Panc1 (cell line): ENCODE data around the gene FHL1. TPM values are rescaled to one million over a fixed set of nuclear protein-coding genes. Genes with fewer than 3 reads are reported as not detected.

Source experiments
- ATAC-seq: fragments of 200-7000 bp; cut with Tn5 transposase; 2 replicates; pipeline ENCODE4 v1.9.1; 2020; ENCODE audit warnings: mild to moderate bottlenecking, moderate library complexity
- BruUV-seq: library from RNA; stranded (reverse); fragments of 400-500 nt; replicated peaks from 2 replicates; lab custom pipeline; 2021; lab: Mats Ljungman, UMichigan
- CTCF ChIA-PET: fragments of 300-600 bp; sonication (Branson Sonifier 250); formaldehyde crosslinking; loops from one replicate; lab custom pipeline; 2022; ENCODE audit warnings: antibody characterized with exemption; lab: Charles Lee
- POLR2A ChIA-PET: fragments of 300-600 bp; sonication (Branson Sonifier 250); formaldehyde crosslinking; loops from one replicate; lab custom pipeline; 2022; ENCODE audit warnings: antibody characterized with exemption; lab: Charles Lee
- DNase-seq: peaks from one replicate; pipeline ENCODE4 v3.0.0-alpha.2; 2010; ENCODE audit warnings: low read depth, low spot score
- H3K27ac ChIP-seq: 2 replicates; pipeline ENCODE4 v1.5.1; 2011; ENCODE audit warnings: mild to moderate bottlenecking, low read length, inconsistent platforms
- H3K27me3 ChIP-seq: fragments of 200-500 bp; sonication (Bioruptor generic); 2 replicates; pipeline ENCODE4 v1.6.0; 2014; ENCODE audit warnings: low read length, inconsistent platforms; ENCODE audit not compliant: control insufficient read depth, insufficient read depth
- H3K36me3 ChIP-seq: fragments of 200-500 bp; sonication (Bioruptor generic); 2 replicates; pipeline ENCODE4 v1.5.1; 2014; ENCODE audit warnings: inconsistent platforms, mild to moderate bottlenecking, low read length, moderate library complexity; ENCODE audit not compliant: control insufficient read depth, insufficient read depth
- H3K4me1 ChIP-seq: 2 replicates; pipeline ENCODE4 v1.5.1; 2011; ENCODE audit warnings: inconsistent platforms, mild to moderate bottlenecking, low read length, moderate library complexity; ENCODE audit not compliant: control insufficient read depth, insufficient read depth
- H3K4me3 ChIP-seq, 2 experiments: 2 replicates each; pipeline ENCODE4 v1.5.1; 2011 to 2012; ENCODE audit warnings: low read depth in 2 of 2, low read length in 2 of 2, mild to moderate bottlenecking in 2 of 2, inconsistent platforms in 1 of 2, moderate library complexity in 1 of 2
- H3K9me3 ChIP-seq: fragments of 200-500 bp; sonication (Bioruptor generic); 2 replicates; pipeline ENCODE4 v1.5.1; 2014; ENCODE audit warnings: low read depth, mild to moderate bottlenecking, inconsistent platforms, low read length, moderate library complexity; ENCODE audit not compliant: control insufficient read depth, insufficient read depth
- POLR2AphosphoS5 ChIP-seq: IDR thresholded peaks from 2 replicates; pipeline ENCODE4 v1.6.1; 2012; ENCODE audit warnings: mild to moderate bottlenecking, low read depth, low read length, moderate library complexity
- SIN3A ChIP-seq: IDR thresholded peaks from 2 replicates; pipeline ENCODE4 v1.6.1; 2012; ENCODE audit warnings: low read depth, mild to moderate bottlenecking, low read length, moderate library complexity, borderline replicate concordance; ENCODE audit not compliant: insufficient read depth
- TCF7L2 ChIP-seq: IDR thresholded peaks from 2 replicates; pipeline ENCODE4 v1.6.1; 2011; ENCODE audit warnings: mild to moderate bottlenecking, low read depth, low read length, inconsistent platforms
- in situ Hi-C: cut with HindIII; loops from 2 replicates; pipeline ENCODE4 v1.10.0; 2016; ENCODE audit warnings: low sequenced_read_pairs, low pct_unique_long_range_greater_than_20kb
- intact Hi-C: fragments of 100-400 bp; cut with micrococcal nuclease; formaldehyde crosslinking; loops from one replicate; pipeline ENCODE4 v1.10.0; 2022; ENCODE audit not compliant: unreplicated experiment
- total RNA-seq: library from RNA; stranded (reverse); gene quantifications from one replicate; pipeline ENCODE4 v1.2.1, GENCODE V29; 2021; ENCODE audit not compliant: unreplicated experiment
- TF ChIP-seq, protein P1 (sequence below), 2 experiments: IDR thresholded peaks; 2 replicates each; pipeline ENCODE4 v1.6.1; 2011 to 2012; ENCODE audit warnings: low read depth in 2 of 2, control low read depth in 1 of 2, low read length in 1 of 2, mild to moderate bottlenecking in 1 of 2, moderate library complexity in 1 of 2; ENCODE audit not compliant: insufficient read depth in 1 of 2
- TF ChIP-seq, protein P2 (sequence below): fragments of 450-650 bp; IDR thresholded peaks from 2 replicates; pipeline ENCODE4 v1.5.1; 2017; ENCODE audit warnings: mild to moderate bottlenecking

The FHL1 gene
- total RNA-seq, 1 experiment from 2014 or later: 67.9 TPM

DNA sequence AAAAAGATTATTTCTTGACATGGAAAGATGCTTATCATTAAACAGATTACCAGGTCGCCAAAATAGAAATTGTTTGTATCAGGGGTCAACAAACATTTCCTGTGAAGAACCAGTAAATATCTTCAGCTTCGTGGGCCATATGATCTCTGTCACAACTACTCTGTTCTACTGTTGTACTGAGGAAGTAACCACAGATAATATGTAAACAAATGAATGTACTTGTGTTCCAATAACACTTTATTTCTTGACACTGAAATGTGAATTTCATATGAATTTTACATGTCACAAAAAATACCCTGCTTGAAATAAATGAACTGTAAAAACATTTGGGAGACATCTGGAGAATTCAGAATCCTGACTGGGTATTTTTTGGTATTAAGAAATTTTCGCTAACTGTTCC lies 4.7 kb upstream of the FHL1 start:
- TF ChIP-seq, protein P1, sequence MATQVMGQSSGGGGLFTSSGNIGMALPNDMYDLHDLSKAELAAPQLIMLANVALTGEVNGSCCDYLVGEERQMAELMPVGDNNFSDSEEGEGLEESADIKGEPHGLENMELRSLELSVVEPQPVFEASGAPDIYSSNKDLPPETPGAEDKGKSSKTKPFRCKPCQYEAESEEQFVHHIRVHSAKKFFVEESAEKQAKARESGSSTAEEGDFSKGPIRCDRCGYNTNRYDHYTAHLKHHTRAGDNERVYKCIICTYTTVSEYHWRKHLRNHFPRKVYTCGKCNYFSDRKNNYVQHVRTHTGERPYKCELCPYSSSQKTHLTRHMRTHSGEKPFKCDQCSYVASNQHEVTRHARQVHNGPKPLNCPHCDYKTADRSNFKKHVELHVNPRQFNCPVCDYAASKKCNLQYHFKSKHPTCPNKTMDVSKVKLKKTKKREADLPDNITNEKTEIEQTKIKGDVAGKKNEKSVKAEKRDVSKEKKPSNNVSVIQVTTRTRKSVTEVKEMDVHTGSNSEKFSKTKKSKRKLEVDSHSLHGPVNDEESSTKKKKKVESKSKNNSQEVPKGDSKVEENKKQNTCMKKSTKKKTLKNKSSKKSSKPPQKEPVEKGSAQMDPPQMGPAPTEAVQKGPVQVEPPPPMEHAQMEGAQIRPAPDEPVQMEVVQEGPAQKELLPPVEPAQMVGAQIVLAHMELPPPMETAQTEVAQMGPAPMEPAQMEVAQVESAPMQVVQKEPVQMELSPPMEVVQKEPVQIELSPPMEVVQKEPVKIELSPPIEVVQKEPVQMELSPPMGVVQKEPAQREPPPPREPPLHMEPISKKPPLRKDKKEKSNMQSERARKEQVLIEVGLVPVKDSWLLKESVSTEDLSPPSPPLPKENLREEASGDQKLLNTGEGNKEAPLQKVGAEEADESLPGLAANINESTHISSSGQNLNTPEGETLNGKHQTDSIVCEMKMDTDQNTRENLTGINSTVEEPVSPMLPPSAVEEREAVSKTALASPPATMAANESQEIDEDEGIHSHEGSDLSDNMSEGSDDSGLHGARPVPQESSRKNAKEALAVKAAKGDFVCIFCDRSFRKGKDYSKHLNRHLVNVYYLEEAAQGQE (IDR thresholded peaks at IDR 0.05; ENCODE audit: insufficient read depth in 1 of 2, low read depth in 2 of 2, low read length in 1 of 2): no peak
- TF ChIP-seq, protein P2, sequence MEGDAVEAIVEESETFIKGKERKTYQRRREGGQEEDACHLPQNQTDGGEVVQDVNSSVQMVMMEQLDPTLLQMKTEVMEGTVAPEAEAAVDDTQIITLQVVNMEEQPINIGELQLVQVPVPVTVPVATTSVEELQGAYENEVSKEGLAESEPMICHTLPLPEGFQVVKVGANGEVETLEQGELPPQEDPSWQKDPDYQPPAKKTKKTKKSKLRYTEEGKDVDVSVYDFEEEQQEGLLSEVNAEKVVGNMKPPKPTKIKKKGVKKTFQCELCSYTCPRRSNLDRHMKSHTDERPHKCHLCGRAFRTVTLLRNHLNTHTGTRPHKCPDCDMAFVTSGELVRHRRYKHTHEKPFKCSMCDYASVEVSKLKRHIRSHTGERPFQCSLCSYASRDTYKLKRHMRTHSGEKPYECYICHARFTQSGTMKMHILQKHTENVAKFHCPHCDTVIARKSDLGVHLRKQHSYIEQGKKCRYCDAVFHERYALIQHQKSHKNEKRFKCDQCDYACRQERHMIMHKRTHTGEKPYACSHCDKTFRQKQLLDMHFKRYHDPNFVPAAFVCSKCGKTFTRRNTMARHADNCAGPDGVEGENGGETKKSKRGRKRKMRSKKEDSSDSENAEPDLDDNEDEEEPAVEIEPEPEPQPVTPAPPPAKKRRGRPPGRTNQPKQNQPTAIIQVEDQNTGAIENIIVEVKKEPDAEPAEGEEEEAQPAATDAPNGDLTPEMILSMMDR: no peak
- TF ChIP-seq TCF7L2 (no peak), SIN3A (no peak), POLR2AphosphoS5 (no peak)
- in situ Hi-C loops (no loop called here), intact Hi-C loops (no loop called here)
- Histone ChIP-seq H3K36me3 (no peaks in the 10 kb centered on the region), H3K27me3 (peaks cover 14% of the 10 kb centered on the region), H3K27ac (no peak overlapping the region), H3K9me3 (no peaks in the 10 kb centered on the region), H3K4me1 (no peaks in the 10 kb centered on the region), H3K4me3 (no peak overlapping the region)
- ATAC-seq (no peak), DNase-seq (no peak)
- ChIA-PET CTCF (no interaction called here), POLR2A (no interaction called here)
- BruUV-seq: no TSS peak

DNA sequence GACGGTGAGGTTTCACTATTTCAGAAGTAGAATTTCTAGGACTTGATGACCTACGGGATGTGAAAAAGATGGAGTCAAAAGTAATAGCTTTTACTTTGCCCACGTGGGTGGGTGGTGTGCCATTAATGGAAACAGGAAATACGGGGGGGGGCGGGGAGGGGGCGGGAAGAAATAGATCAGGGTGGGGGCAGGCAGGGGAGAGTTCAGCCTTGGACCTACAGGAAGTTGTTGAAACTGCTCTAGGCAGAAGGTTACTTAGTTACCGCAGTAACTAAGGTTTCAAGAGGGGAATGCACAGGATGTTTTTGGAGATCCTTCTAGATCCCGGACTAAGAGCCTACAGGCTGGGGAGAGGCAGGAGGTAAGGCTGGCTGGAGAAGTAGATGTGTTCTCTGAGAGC lies 3.6 kb upstream of the FHL1 start:
- no peak for ATAC-seq
- in situ Hi-C loops (no loop called here), intact Hi-C loops (no loop called here)
- DNase-seq: no peak
- no TSS peak for BruUV-seq
- ChIA-PET POLR2A (no interaction called here), CTCF (no interaction called here)
- no peak overlapping the region for H3K4me3 ChIP-seq
- TF ChIP-seq, protein P1 (IDR thresholded peaks at IDR 0.05; ENCODE audit: insufficient read depth in 1 of 2, low read depth in 2 of 2, low read length in 1 of 2): no peak
- TF ChIP-seq TCF7L2: no peak
- TF ChIP-seq, protein P2: no peak
- TF ChIP-seq SIN3A: no peak
- no peak for TF ChIP-seq POLR2AphosphoS5
- no peak overlapping the region for H3K27ac ChIP-seq
- H3K9me3 ChIP-seq: no peaks in the 10 kb centered on the region
- H3K4me1 ChIP-seq: no peaks in the 10 kb centered on the region
- peaks cover 14% of the 10 kb centered on the region for H3K27me3 ChIP-seq
- H3K36me3 ChIP-seq: no peaks in the 10 kb centered on the region
